ENCODE results near the gene TDRD15.
"Not testable (repeated sequence)": the region's sequence is repeated elsewhere in the genome, so short reads cannot be mapped to it uniquely, and the experiment has no call there.

GRCh38 chr2:21151234-21151633, 27.5 kb downstream of the TDRD15 start:
- TF ChIP-seq POLR2A, CTCF (IDR thresholded peaks at IDR 0.05): not testable (repeated sequence)

Measured in upper lobe of left lung (tissue), 4 donors.